GM12878 (cell line): ENCODE data around the gene KRT80. TPM values are rescaled to one million over a fixed set of nuclear protein-coding genes. Genes with fewer than 3 reads are reported as not detected.

Experiments used
- ATAC-seq: fragments of 200-7000 bp; cut with Tn5 transposase; 3 replicates; pipeline ENCODE4 v1.9.1; 2020; ENCODE audit warnings: mild to moderate bottlenecking, moderate library complexity
- BruUV-seq: library from RNA; stranded (reverse); fragments of 400-500 nt; replicated peaks from 2 replicates; lab custom pipeline; 2021; lab: Mats Ljungman, UMichigan
- CTCF ChIA-PET: fragments of 300-600 bp; sonication (Branson Sonifier 250); formaldehyde crosslinking; extraction: SDS; loops from one replicate; lab custom pipeline; 2021; ENCODE audit warnings: inconsistent platforms; lab: Yijun Ruan, JAX
- POLR2A ChIA-PET: fragments of 350-600 bp; formaldehyde crosslinking; extraction: SDS; loops from one replicate; lab custom pipeline; 2021; ENCODE audit warnings: inconsistent platforms; lab: Charles Lee
- RAD21 ChIA-PET: fragments of 300-600 bp; sonication (Branson Sonifier 250); formaldehyde crosslinking; loops from one replicate; lab custom pipeline; 2023; ENCODE audit warnings: antibody characterized with exemption; ENCODE audit not compliant: unreplicated experiment; lab: Charles Lee
- SMC1A ChIA-PET: fragments of 300-600 bp; sonication (Branson Sonifier 250); formaldehyde crosslinking; loops from one replicate; lab custom pipeline; 2023; ENCODE audit not compliant: unreplicated experiment, uncharacterized antibody; lab: Charles Lee
- DNase-seq: peaks from one replicate; pipeline ENCODE4 v3.0.0-alpha.2; 2011; ENCODE audit warnings: low read depth, low spot score
- FAIRE-seq: peaks from 3 replicates; lab custom pipeline; 2011; peaks lifted over from hg19 to GRCh38; lab: Jason Lieb, UNC
- H2AFZ ChIP-seq: 2 replicates; pipeline ENCODE4 v1.6.0; 2011; ENCODE audit warnings: low read depth, low read length, control low read depth; ENCODE audit not compliant: control insufficient read depth
- H3K27ac ChIP-seq: 2 replicates; pipeline ENCODE4 v1.5.1; 2011; ENCODE audit warnings: control low read depth; ENCODE audit not compliant: control insufficient read depth, insufficient read depth
- H3K27me3 ChIP-seq, 2 experiments: replicated peaks in 1 of 2; 2 replicates each; pipeline versions ENCODE4 v1.6.0 to v1.6.1; 2011; ENCODE audit warnings: low read length in 1 of 2; ENCODE audit not compliant: control insufficient read depth in 2 of 2, insufficient read depth in 2 of 2
- H3K36me3 ChIP-seq, 2 experiments: 2 replicates each; pipeline ENCODE4 v1.5.1; 2011; ENCODE audit warnings: low read length in 1 of 2; ENCODE audit not compliant: control insufficient read depth in 2 of 2, insufficient read depth in 2 of 2
- H3K4me1 ChIP-seq: 2 replicates; pipeline ENCODE4 v1.6.1; 2011; ENCODE audit warnings: mild to moderate bottlenecking, low read length, moderate library complexity, mixed read lengths; ENCODE audit not compliant: control insufficient read depth, insufficient read depth
- H3K4me2 ChIP-seq: 2 replicates; pipeline ENCODE4 v1.6.0; 2011; ENCODE audit warnings: control low read depth; ENCODE audit not compliant: control insufficient read depth, insufficient read depth
- H3K4me3 ChIP-seq: fragments of 200-600 bp; sonication (generic); 2 replicates; pipeline ENCODE4 v1.5.1; 2016
- H3K79me2 ChIP-seq: 2 replicates; pipeline ENCODE4 v1.6.0; 2011; ENCODE audit warnings: low read length; ENCODE audit not compliant: control insufficient read depth, insufficient read depth
- H3K9ac ChIP-seq: 2 replicates; pipeline ENCODE4 v1.8.0; 2011; ENCODE audit warnings: low read length, control low read depth, mixed read lengths; ENCODE audit not compliant: control insufficient read depth, insufficient read depth
- H3K9me3 ChIP-seq: replicated peaks from 3 replicates; pipeline ENCODE4 v1.5.1; 2011; ENCODE audit warnings: mild to moderate bottlenecking, low read length; ENCODE audit not compliant: control insufficient read depth, insufficient read depth
- H4K20me1 ChIP-seq: 2 replicates; pipeline ENCODE4 v1.6.0; 2011; ENCODE audit not compliant: control insufficient read depth, insufficient read depth
- CBX5 ChIP-seq: sonication (generic); IDR thresholded peaks from 2 replicates; pipeline ENCODE4 v1.6.1; 2016; ENCODE audit warnings: low read depth, moderate library complexity, mild to moderate bottlenecking, inconsistent platforms
- EED ChIP-seq: sonication (generic); IDR thresholded peaks from 2 replicates; pipeline ENCODE4 v1.6.1; 2016; ENCODE audit warnings: antibody characterized with exemption, low read depth
- GATAD2B ChIP-seq: fragments of 450-650 bp; conservative IDR thresholded peaks from 2 replicates; pipeline ENCODE4 v1.6.1; 2017; ENCODE audit warnings: low read depth, mild to moderate bottlenecking, moderate library complexity
- POLR2A ChIP-seq: IDR thresholded peaks from 2 replicates; pipeline ENCODE4 v1.6.1; 2011; ENCODE audit warnings: low read depth, mild to moderate bottlenecking, low read length
- RCOR1 ChIP-seq: conservative IDR thresholded peaks from 2 replicates; pipeline ENCODE4 v1.6.1; 2012; ENCODE audit warnings: low read depth, low read length, improper control_type of control experiment
- SP1 ChIP-seq: IDR thresholded peaks from one replicate; pipeline ENCODE4 v1.6.1; 2011; ENCODE audit warnings: low read depth, low read length
- ZBTB11 ChIP-seq: fragments of 450-650 bp; formaldehyde crosslinking; IDR thresholded peaks from 2 replicates; pipeline ENCODE4 v1.5.0; 2022; ENCODE audit warnings: mild to moderate bottlenecking, missing genetic modification characterization
- ZNF687 ChIP-seq: fragments of 450-650 bp; IDR thresholded peaks from 2 replicates; pipeline ENCODE4 v1.6.1; 2017; ENCODE audit warnings: mild to moderate bottlenecking, moderate library complexity
- WGBS: methylation state at CpG from one replicate; pipeline ENCODE4 v1.1.6; 2016; ENCODE audit warnings: low lambda C conversion rate; ENCODE audit not compliant: insufficient replicate concordance, insufficient coverage; ENCODE audit errors: missing lambda C conversion rate; 5-methylcytosine and 5-hydroxymethylcytosine counted together
- in situ Hi-C: fragments of 300-500 bp; cut with MboI; formaldehyde crosslinking; loops from 9 replicates; pipeline ENCODE4 v1.14.3; 2018; ENCODE audit warnings: mixed read lengths
- intact Hi-C: fragments of 100-400 bp; cut with micrococcal nuclease; formaldehyde crosslinking; loops from one replicate; pipeline ENCODE4 v1.14.2; 2022; ENCODE audit not compliant: unreplicated experiment
- polyA plus RNA-seq, 11 experiments: library from polyadenylated mRNA; depleted of rRNA in 4 of 11; unstranded in 6 of 11; stranded (reverse) in 5 of 11; fragments of >200 nt; fragmentation: Nextera tagmentation in 4 of 11; fragmentation: Illumina TruSeq in 1 of 11; extraction: Ambion mirVana in 4 of 11; extraction: Trizol in 1 of 11; gene quantifications; 1 replicate in 1 of 11; 2 replicates in 10 of 11; pipeline versions ENCODE4 v1.2.1 to v1.2.3, GENCODE V29; 2011 to 2016; ENCODE audit warnings: inconsistent platforms in 2 of 11, missing spikeins in 2 of 11, low read depth in 1 of 11
- total RNA-seq, 4 experiments: library from RNA; depleted of rRNA in 3 of 4; stranded (reverse); fragments of >200 nt in 3 of 4; fragmentation: Illumina TruSeq in 1 of 4; extraction: Trizol in 1 of 4; gene quantifications; 2 replicates each; pipeline versions ENCODE4 v1.2.1 to v1.2.3, GENCODE V29; 2013 to 2021

KRT80 gene
- total and polyA plus RNA-seq, 10 of the 15 experiments (the other 5 are each of a cell fraction or from before 2014, with no cell fraction given) = 0.01 TPM; not detected in 9

- TF ChIP-seq GATAD2B (no peak), CBX5 (no peak), SP1 (no peak)
- Histone ChIP-seq H3K79me2 (no peaks in the 10 kb centered on the region), H3K27ac (no peak overlapping the region), H3K4me3 (no peak overlapping the region), H2AFZ (no peak overlapping the region), H3K4me2 (no peak overlapping the region), H3K9ac (no peak overlapping the region), H4K20me1 (no peaks in the 10 kb centered on the region), H3K9me3 (no peaks in the 10 kb centered on the region), H3K36me3 (no peaks in the 10 kb centered on the region), H3K4me1 (peaks cover 47% of the 10 kb centered on the region), H3K27me3 (no peaks in the 10 kb centered on the region)
- ChIA-PET CTCF (interaction anchor here (0.6 to 10.3 kb wide), 15 partner anchors 10 to 188 kb away, joined by 3 to 241 read pairs (median 4); no protein-coding TSS in a partner anchor), RAD21 (interaction anchor here (0.6 to 5.8 kb wide), 8 partner anchors 35 to 309 kb away, joined by 3 to 86 read pairs (median 4); partner anchors contain the start of gene ATG101), POLR2A (interaction anchor here (0.7 to 2.5 kb wide), 4 partner anchors 72 to 118 kb away, joined by 3 to 12 read pairs (median 8); no protein-coding TSS in a partner anchor), SMC1A (interaction anchor here (0.7 to 11.3 kb wide), 4 partner anchors 29 to 118 kb away, joined by 3 to 320 read pairs (median 6); no protein-coding TSS in a partner anchor)
- ATAC-seq (no peak), DNase-seq (no peak), FAIRE-seq (no peak)
- BruUV-seq = no TSS peak
- 72% methylated on average over 7 of the region's 7 CpGs for WGBS
- in situ Hi-C loops = loop anchor here (5.0 kb wide), 1 partner anchor 96 kb away; no protein-coding TSS in a partner anchor
- intact Hi-C loops = loop anchor here (1.0 kb wide), 1 partner anchor 98 kb away; no protein-coding TSS in a partner anchor
These were observed 68.9 kb downstream of the KRT80 start for GRCh38 chr12:52122904-52123303.

GRCh38 chr12:52122540-52122871 is 69.3 kb downstream of the KRT80 start:
- ATAC-seq (no peak), DNase-seq (no peak), FAIRE-seq (no peak)
- Histone ChIP-seq H3K4me2 (no peak overlapping the region), H3K4me1 (peaks cover 47% of the 10 kb centered on the region), H2AFZ (no peak overlapping the region; the same call in 1 of the 2 replicates), H3K27ac (peak overlapping the region; percentile 72; the same call in 1 of the 2 replicates), H3K9ac (peak overlapping the region; percentile 4; the same call in 1 of the 2 replicates), H3K9me3 (no peaks in the 10 kb centered on the region), H3K36me3 (no peaks in the 10 kb centered on the region), H3K4me3 (no peak overlapping the region), H3K27me3 (no peaks in the 10 kb centered on the region), H4K20me1 (no peaks in the 10 kb centered on the region), H3K79me2 (no peaks in the 10 kb centered on the region)
- no TSS peak for BruUV-seq
- RAD21 ChIA-PET = interaction anchor here (0.6 to 5.8 kb wide), 9 partner anchors 34 to 309 kb away, joined by 3 to 86 read pairs (median 5); partner anchors contain the start of gene ATG101
- intact Hi-C loops = loop anchor here (1.0 kb wide), 1 partner anchor 97 kb away; no protein-coding TSS in a partner anchor
- POLR2A ChIA-PET = interaction anchor here (0.7 to 2.5 kb wide), 3 partner anchors 90 to 118 kb away, joined by 6 to 12 read pairs (median 9); no protein-coding TSS in a partner anchor
- in situ Hi-C loops = loop anchor here (5.0 kb wide), 1 partner anchor 95 kb away; no protein-coding TSS in a partner anchor
- WGBS = 34% methylated on average over 4 of the region's 4 CpGs
- SMC1A ChIA-PET = interaction anchor here (1.4 to 11.3 kb wide), 3 partner anchors 28 to 118 kb away, joined by 3 to 320 read pairs (median 7); no protein-coding TSS in a partner anchor
- CTCF ChIA-PET = interaction anchor here (0.6 to 10.3 kb wide), 15 partner anchors 10 to 188 kb away, joined by 3 to 241 read pairs (median 4); no protein-coding TSS in a partner anchor
- TF ChIP-seq POLR2A (no peak), ZBTB11 (CRISPR knock-in tag) (no peak), ZNF687 (no peak), RCOR1 (no peak), EED (0 out of 2 replicates have a peak, but pooled peaks have one; percentile 1)
